Keratinocyte (primary cell): ENCODE results near the gene GRK5.

Experiments used
- EZH2 ChIP-seq: IDR thresholded peaks from one replicate; pipeline ENCODE4 v1.6.1; 2012; ENCODE audit warnings: inconsistent platforms, mild to moderate bottlenecking, low read length, moderate library complexity
- TF ChIP-seq, protein P1 (sequence below), 3 experiments: IDR thresholded peaks in 1 of 3; conservative IDR thresholded peaks in 1 of 3; optimal IDR thresholded peaks in 1 of 3; 2 replicates in 2 of 3; 3 replicates in 1 of 3; pipeline versions ENCODE3 to v1.5.1; 2011; ENCODE audit warnings: low read length in 3 of 3, mild to moderate bottlenecking in 3 of 3, moderate library complexity in 2 of 3, control low read depth in 1 of 3, inconsistent platforms in 1 of 3; ENCODE audit not compliant: insufficient read depth in 2 of 3; ENCODE audit errors: extremely low read depth in 1 of 3

- TF ChIP-seq, protein P1, sequence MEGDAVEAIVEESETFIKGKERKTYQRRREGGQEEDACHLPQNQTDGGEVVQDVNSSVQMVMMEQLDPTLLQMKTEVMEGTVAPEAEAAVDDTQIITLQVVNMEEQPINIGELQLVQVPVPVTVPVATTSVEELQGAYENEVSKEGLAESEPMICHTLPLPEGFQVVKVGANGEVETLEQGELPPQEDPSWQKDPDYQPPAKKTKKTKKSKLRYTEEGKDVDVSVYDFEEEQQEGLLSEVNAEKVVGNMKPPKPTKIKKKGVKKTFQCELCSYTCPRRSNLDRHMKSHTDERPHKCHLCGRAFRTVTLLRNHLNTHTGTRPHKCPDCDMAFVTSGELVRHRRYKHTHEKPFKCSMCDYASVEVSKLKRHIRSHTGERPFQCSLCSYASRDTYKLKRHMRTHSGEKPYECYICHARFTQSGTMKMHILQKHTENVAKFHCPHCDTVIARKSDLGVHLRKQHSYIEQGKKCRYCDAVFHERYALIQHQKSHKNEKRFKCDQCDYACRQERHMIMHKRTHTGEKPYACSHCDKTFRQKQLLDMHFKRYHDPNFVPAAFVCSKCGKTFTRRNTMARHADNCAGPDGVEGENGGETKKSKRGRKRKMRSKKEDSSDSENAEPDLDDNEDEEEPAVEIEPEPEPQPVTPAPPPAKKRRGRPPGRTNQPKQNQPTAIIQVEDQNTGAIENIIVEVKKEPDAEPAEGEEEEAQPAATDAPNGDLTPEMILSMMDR (optimal IDR thresholded peaks at IDR 0.05 in 1 of 3, IDR thresholded peaks at IDR 0.05 in 1 of 3, conservative IDR thresholded peaks at IDR 0.05 in 1 of 3; ENCODE audit: extremely low read depth in 1 of 3, insufficient read depth in 2 of 3, low read length in 3 of 3): no peak
- no peak for TF ChIP-seq EZH2
Observed at GRCh38 chr10:119296703-119297102, 89.3 kb downstream of the GRK5 start.
